Inflammatory macrophage treated with lipopolysaccharide for 4 hours (primary cell): ENCODE measurements around the gene STS.
A peak's percentile ranks its signal among the peaks of the same experiment; 100 is the strongest.

Source experiments
- DNase-seq: peaks from one replicate; pipeline ENCODE4 v3.0.0-alpha.2; 2020

STS gene, protein sequence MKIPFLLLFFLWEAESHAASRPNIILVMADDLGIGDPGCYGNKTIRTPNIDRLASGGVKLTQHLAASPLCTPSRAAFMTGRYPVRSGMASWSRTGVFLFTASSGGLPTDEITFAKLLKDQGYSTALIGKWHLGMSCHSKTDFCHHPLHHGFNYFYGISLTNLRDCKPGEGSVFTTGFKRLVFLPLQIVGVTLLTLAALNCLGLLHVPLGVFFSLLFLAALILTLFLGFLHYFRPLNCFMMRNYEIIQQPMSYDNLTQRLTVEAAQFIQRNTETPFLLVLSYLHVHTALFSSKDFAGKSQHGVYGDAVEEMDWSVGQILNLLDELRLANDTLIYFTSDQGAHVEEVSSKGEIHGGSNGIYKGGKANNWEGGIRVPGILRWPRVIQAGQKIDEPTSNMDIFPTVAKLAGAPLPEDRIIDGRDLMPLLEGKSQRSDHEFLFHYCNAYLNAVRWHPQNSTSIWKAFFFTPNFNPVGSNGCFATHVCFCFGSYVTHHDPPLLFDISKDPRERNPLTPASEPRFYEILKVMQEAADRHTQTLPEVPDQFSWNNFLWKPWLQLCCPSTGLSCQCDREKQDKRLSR

DNA sequence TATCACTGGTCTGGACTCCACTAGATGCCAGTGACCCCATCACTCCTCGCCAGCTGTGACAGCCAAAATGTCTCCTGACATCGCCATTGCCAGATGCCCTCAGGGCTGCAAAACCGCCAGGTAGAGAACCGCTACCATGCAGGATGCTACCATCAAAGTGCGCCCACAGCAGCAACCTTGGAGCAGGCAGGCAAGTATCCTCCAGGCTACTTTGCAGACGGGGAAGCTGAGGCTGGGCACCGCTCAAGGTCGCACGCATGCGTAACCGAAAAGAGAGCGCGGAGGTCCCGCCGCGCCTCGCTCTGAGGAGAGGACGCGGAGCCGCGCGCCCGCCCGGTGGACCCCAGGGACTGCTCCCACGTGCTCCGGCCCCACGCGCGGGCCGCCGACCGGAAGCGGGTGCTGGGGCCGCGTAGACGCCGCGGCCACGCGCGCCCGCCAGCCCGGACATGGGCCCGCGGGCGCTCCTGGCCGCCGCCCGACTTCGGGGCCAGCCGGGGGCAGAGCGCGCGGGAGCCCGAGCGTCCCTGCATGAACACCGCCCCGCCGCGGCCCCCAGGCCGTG lies at the start of gene STS:
STS (plus strand) TSS at position 300 of the 565 bp plus-strand sequence. CDS start 105,488 bp downstream, outside the sequence.
- DNase-seq = peak; percentile 19

DNA sequence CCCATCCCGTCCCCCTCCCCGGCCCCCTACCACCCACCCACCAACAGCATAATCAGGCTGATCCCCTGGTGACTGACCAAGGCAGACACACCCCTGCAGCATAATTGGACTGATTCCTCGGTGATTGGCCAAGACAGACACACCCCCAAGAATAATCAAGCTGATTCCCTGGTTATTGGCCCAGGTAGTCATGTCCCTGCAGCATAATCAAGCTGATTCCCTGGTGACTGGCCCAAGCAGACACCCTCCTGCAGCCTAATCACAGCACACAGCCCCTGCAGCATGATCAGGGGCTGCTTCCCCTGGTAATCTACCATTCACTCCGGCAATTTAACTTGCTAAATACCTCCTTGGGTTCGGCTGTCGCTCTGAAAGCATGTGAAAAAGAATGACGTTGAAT lies 47.5 kb upstream of the STS start:
- no peak for DNase-seq

- DNase-seq = no peak
Observed at GRCh38 chrX:7102119-7102518, 45.4 kb upstream of the STS start.

DNA sequence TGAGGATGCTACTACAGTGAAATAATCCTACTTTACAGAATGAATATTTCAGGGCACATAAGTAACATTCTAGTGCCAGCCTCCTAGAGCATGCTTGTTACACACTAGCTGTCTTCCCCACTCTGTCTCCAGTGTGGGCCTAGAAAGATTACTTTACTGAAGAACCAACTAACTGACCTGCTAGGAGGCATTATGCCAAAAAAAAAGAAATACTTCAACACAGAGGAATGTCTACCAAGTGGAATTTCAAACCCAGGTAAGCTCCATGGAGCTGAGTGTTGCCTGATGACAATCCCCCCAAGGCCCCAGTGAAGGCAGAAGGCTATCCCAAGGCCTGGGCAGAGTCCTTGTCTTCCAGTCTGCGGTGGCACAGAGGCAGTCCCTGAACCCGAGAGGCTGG lies 40.9 kb upstream of the STS start:
- no peak for DNase-seq

GRCh38 chrX:7108030-7108429 lies 39.5 kb upstream of the STS start:
- DNase-seq = no peak

DNA sequence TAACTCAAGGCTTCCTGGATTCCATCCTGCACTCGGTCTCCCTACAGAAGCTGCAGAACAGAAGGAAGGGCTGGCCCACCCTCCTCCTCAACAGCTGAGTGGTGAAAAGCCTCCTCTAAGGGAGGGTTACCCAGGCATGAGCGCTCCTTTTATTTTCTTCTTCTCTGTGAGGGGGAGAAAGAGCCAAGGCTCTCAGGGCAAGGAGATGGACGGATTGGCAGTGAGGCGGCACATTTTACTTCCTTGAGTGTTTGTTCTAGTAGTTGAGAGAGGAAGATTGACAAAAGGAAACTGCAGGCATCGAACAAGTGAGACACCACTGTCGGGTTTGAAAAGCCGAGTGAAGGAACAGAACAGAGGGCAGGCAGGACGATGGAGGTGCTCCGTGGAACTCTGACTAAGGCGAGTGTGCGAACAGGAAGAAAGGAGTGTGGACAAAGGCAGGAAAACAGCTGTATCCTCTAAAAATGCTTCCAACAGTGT lies 38.4 kb upstream of the STS start:
- no peak for DNase-seq

- no peak for DNase-seq
Observed at GRCh38 chrX:7109838-7110793, 37.4 kb upstream of the STS start.

- peak; percentile 26 for DNase-seq
Observed at GRCh38 chrX:7110821-7111276, 36.7 kb upstream of the STS start.

- no peak for DNase-seq
Observed at GRCh38 chrX:7111518-7111917, 36.0 kb upstream of the STS start.

GRCh38 chrX:7112071-7112470 lies 35.4 kb upstream of the STS start:
- no peak for DNase-seq

DNA sequence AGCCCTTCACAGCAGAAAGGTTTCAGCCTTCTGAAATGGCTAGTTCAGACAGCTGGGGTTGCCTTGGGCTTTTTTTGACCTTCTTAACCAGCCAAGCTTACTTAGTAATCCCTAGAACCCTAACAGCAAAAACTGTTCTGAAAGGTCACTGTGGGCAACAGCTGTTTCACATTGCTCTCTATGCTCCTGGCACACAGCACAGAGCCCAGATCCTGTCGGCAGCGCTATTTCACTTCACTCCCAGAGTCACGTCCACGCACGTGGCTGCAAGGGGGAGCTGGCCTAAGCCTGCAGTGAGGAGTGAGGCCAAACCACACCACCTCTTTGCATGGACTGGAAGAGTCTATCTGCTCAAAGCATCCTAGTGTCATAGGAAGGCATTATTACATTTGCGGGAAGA lies 32.0 kb upstream of the STS start:
- no peak for DNase-seq

DNA sequence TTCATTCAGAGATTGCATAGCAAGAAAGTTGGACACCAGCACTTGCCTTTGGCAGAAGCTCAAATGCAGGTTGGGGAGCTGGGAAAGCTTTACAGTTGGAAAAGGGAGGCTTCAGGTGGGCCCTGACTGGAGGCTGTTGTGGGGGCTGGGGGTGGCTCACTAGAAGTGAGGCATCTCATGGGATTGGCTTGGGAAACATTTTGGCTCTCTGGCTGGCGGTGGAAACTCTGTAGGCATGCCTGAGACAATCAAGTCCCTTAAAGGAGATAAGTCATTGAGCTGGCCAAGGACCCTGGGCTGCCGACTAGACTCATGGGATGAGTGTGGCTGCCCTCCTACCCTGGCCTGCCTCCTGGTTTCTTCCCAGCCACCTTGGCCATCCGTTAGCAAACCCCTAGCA lies 31.4 kb upstream of the STS start:
- no peak for DNase-seq

DNA sequence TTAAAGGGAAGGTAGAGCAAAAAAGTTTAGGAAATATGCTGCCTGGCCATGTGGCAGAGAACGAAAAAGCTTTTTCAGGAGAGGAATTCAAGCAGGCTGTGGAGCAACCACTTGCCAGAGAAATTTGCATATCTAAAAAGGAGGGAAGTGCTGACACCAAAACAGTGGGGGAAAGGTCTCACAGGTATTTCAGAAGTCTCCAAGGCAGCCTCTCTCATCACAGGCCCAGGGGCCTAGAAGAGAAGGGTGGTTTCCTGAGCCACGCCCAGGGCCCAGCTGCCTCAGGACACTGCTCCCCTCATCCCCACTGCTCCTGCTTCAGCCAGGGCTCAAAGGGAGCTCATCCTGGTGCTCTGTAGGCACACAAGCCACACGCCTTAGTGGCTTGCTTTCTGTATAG lies 29.9 kb upstream of the STS start:
- no peak for DNase-seq

DNA sequence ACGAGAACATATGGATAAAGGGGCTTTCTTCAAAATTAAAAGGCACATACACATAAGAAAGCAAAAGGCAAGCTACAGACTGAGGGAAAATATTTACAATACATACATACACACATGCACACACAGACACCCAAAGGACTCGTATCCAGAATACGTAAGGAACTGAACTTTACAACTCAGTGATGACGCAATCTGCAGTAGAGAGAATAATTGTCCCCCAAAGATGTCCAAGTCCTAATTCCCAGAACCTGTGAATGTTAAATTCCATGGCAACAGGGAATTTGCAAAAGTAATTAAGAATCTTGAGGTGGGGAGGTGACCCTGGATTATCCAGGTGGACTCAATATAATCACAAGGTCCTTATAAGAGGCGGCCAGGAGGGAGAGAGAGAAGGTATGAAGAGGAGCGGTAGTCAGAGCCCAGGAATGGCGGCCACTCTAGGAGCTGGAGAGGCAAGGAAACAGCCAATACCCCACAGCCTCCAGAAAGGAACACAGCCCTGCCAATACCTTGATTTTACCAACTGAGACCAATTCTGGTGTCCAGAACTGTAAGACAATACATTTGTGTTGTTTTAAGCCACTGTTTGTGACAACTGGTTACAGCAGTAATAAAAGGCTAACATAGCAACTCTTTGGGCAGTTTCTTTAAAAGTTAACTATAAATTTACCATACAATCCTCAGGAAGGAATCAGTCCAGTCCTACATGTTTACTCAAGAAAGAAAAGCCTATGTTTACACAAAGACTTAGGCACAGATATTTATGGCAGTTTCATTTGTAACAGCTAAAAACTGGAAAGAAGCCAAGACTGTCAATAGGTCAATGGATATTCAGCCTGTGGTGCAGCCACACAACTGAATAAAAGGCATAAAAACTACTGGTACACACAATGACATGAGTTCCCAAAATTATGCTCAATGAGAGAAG lies 27.3 kb upstream of the STS start:
- DNase-seq = no peak

GRCh38 chrX:7120878-7121219 lies 26.7 kb upstream of the STS start:
- DNase-seq = no peak

DNA sequence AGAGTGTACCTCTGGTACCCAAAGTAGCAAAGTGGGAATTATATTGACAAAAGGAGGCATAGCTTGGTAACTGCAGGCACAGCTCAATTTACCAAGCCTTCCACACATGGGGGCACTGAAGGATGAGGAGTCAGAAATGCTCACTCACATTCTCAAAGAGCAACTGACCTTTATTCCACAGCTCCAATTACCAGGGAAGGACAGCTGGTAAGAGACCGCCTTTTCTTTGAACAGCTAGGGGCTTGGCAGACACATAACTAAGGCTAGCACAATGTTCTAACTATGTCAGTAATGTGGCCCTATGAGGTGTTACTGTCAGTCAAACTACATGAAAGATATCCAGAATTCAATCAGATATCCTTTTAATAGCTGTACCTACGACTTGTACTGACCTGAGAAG lies 20.5 kb upstream of the STS start:
- no peak for DNase-seq

GRCh38 chrX:7131621-7132020 lies 15.9 kb upstream of the STS start:
- no peak for DNase-seq

- DNase-seq = peak; percentile 64
Observed at GRCh38 chrX:7132335-7133049, 15.0 kb upstream of the STS start.

DNA sequence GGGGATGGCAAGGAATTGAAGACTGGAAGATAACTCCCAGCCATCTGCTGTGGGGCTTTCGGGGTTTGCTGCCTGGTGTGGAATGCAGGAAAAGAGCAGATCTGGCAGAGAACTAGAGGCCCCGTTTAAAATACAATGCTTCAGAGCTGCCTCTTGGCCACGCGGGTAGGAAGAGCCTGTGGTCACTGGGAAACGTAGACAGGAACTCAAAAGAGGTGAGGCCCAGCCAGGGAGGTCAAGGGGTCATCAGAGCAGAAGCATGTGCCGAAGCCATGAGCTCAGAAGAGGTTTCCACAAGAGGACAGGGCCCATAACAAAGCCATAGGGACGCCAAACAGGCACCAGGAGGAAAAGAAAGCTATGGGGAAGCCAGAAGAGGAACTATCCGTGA lies 14.5 kb upstream of the STS start:
- peak; percentile 16 for DNase-seq

DNA sequence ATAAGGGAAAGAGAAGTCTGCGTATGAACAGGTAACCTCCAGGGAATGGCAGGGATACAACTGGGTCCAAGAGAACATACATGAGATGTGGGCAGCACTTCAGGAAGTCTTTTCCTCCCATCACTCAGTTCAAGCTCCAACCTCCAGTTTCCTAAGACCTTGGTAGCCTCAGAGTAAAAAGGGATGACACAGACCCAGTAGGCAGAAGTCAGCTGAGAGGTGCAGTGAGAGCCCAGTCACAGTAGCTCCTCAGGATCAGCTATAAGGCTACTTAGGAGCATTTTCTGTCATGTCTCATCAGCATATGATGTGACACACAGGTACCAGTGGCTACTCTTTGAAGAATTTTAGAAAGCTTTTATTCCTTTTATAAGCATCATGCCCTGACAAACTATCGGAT lies 12.5 kb upstream of the STS start:
- DNase-seq = peak; percentile 35
